ENCODE results near the gene C16orf78. TPM values are rescaled to one million over a fixed set of nuclear protein-coding genes. Genes with fewer than 3 reads are reported as not detected.

C16orf78 gene
- total RNA-seq, 1 donor from 2014 or later: not detected

- FAIRE-seq (no peak), DNase-seq (ENCODE audit: low read depth) (no peak)
- Histone ChIP-seq H3K4me3 (ENCODE audit: low read depth, low read length) (no peak overlapping the region), H3K36me3 (ENCODE audit: control insufficient read depth, insufficient read depth, low read length) (no peaks in the 10 kb centered on the region), H3K27me3 (ENCODE audit: control insufficient read depth, insufficient read depth, low read length) (no peaks in the 10 kb centered on the region)
- no peak for TF ChIP-seq CTCF (IDR thresholded peaks at IDR 0.05; ENCODE audit: insufficient read depth, low read length, severe bottlenecking)
Measured at GRCh38 chr16:49332589-49333258, 40.9 kb upstream of the C16orf78 start.

- no peaks in the 10 kb centered on the region for H3K27me3 ChIP-seq (ENCODE audit: control insufficient read depth, insufficient read depth, low read length)
- no peak for TF ChIP-seq CTCF (IDR thresholded peaks at IDR 0.05; ENCODE audit: insufficient read depth, low read length, severe bottlenecking)
- no peaks in the 10 kb centered on the region for H3K36me3 ChIP-seq (ENCODE audit: control insufficient read depth, insufficient read depth, low read length)
- DNase-seq (ENCODE audit: low read depth) (no peak), FAIRE-seq (no peak)
- no peak overlapping the region for H3K4me3 ChIP-seq (ENCODE audit: low read depth, low read length)
Measured at GRCh38 chr16:49333259-49333597, 40.4 kb upstream of the C16orf78 start.

- Histone ChIP-seq H3K4me3 (ENCODE audit: low read depth, low read length) (no peak overlapping the region), H3K27me3 (ENCODE audit: control insufficient read depth, insufficient read depth, low read length) (no peaks in the 10 kb centered on the region), H3K36me3 (ENCODE audit: control insufficient read depth, insufficient read depth, low read length) (no peaks in the 10 kb centered on the region)
- FAIRE-seq (no peak), DNase-seq (ENCODE audit: low read depth) (no peak)
- TF ChIP-seq CTCF (IDR thresholded peaks at IDR 0.05; ENCODE audit: insufficient read depth, low read length, severe bottlenecking): no peak
Measured at GRCh38 chr16:49335828-49336227, 37.8 kb upstream of the C16orf78 start.

GRCh38 chr16:49336581-49336980 is 37.0 kb upstream of the C16orf78 start:
- TF ChIP-seq CTCF (IDR thresholded peaks at IDR 0.05; ENCODE audit: insufficient read depth, low read length, severe bottlenecking): no peak
- H3K4me3 ChIP-seq (ENCODE audit: low read depth, low read length): no peak overlapping the region
- FAIRE-seq (no peak), DNase-seq (ENCODE audit: low read depth) (no peak)
- no peaks in the 10 kb centered on the region for H3K36me3 ChIP-seq (ENCODE audit: control insufficient read depth, insufficient read depth, low read length)
- no peaks in the 10 kb centered on the region for H3K27me3 ChIP-seq (ENCODE audit: control insufficient read depth, insufficient read depth, low read length)

- TF ChIP-seq CTCF (IDR thresholded peaks at IDR 0.05; ENCODE audit: insufficient read depth, low read length, severe bottlenecking): no peak
- DNase-seq (ENCODE audit: low read depth) (no peak), FAIRE-seq (no peak)
- H3K4me3 ChIP-seq (ENCODE audit: low read depth, low read length): no peak overlapping the region
- H3K36me3 ChIP-seq (ENCODE audit: control insufficient read depth, insufficient read depth, low read length): no peaks in the 10 kb centered on the region
- H3K27me3 ChIP-seq (ENCODE audit: control insufficient read depth, insufficient read depth, low read length): no peaks in the 10 kb centered on the region
Measured at GRCh38 chr16:49337814-49338350, 35.7 kb upstream of the C16orf78 start.
